Fibroblast of the aortic adventitia (primary cell): ENCODE data around the gene APCDD1L. TPM values are rescaled to one million over a fixed set of nuclear protein-coding genes. Genes with fewer than 3 reads are reported as not detected.
"Not testable (repeated sequence)": the region's sequence is repeated elsewhere in the genome, so short reads cannot be mapped to it uniquely, and the experiment has no call there.

ENCODE experiments used
- DNase-seq: peaks from one replicate; pipeline ENCODE4 v3.0.0-alpha.2; 2010; ENCODE audit warnings: low read depth
- H3K4me3 ChIP-seq: 2 replicates; pipeline ENCODE4 v1.5.1; 2011; ENCODE audit warnings: low read depth, mild to moderate bottlenecking, control low read depth, low read length, moderate library complexity
- CTCF ChIP-seq: IDR thresholded peaks from 2 replicates; pipeline ENCODE4 v1.5.1; 2011; ENCODE audit warnings: mild to moderate bottlenecking, low read length, control low read depth, inconsistent platforms; ENCODE audit not compliant: insufficient read depth
- total RNA-seq: library from RNA; depleted of rRNA; stranded (reverse); fragments of >200 nt; gene quantifications from 2 replicates; pipeline ENCODE4 v1.2.3, GENCODE V29; 2012; ENCODE audit warnings: low replicate concordance

APCDD1L gene
- total RNA-seq, 1 donor = 20.8 TPM

- no peak for DNase-seq
- TF ChIP-seq CTCF = no peak
- H3K4me3 ChIP-seq = no peak overlapping the region
Observed at GRCh38 chr20:58428364-58428763, 86.8 kb downstream of the APCDD1L start.

GRCh38 chr20:58427571-58427970, 87.6 kb downstream of the APCDD1L start:
- not testable (repeated sequence) for DNase-seq, H3K4me3 ChIP-seq

GRCh38 chr20:58424218-58424969, 90.8 kb downstream of the APCDD1L start:
- no peak overlapping the region for H3K4me3 ChIP-seq
- no peak for DNase-seq
- TF ChIP-seq CTCF = no peak

GRCh38 chr20:58421497-58421850, 93.7 kb downstream of the APCDD1L start:
- DNase-seq = no peak
- no peak for TF ChIP-seq CTCF
- H3K4me3 ChIP-seq = no peak overlapping the region

GRCh38 chr20:58420798-58421496, 94.3 kb downstream of the APCDD1L start:
- peak; percentile 66 for DNase-seq
- no peak for TF ChIP-seq CTCF
- no peak overlapping the region for H3K4me3 ChIP-seq

GRCh38 chr20:58418949-58419748, 96.0 kb downstream of the APCDD1L start:
- no peak for DNase-seq
- no peak for TF ChIP-seq CTCF
- H3K4me3 ChIP-seq = no peak overlapping the region

GRCh38 chr20:58417438-58417837, 97.8 kb downstream of the APCDD1L start:
- no peak overlapping the region for H3K4me3 ChIP-seq
- no peak for DNase-seq
- TF ChIP-seq CTCF = no peak
